ENCODE results near the gene PSMA7. TPM values are rescaled to one million over a fixed set of nuclear protein-coding genes. Genes with fewer than 3 reads are reported as not detected.

The PSMA7 gene
- total RNA-seq, 4 donors from 2014 or later = 261 to 349 (median 304) TPM

- Histone ChIP-seq H3K4me3 (peak overlapping the region in 3 of 4 donors; percentile 88 to 96 (median 89)), H3K27me3 (no peaks in the 10 kb centered on the region), H3K4me1 (peaks cover 18 to 37% (median 28%) of the 10 kb centered on the region in 4 donors), H3K36me3 (peaks cover 0 to 24% (median 18%) of the 10 kb centered on the region in 4 donors), H3K9me3 (no peaks in the 10 kb centered on the region), H3K27ac (replicated peaks in 1 of 4) (peak overlapping the region; percentile 91 to 98 (median 96))
- intact Hi-C loops (cut with DNase I) = no loop called here
- DNase-seq (ENCODE audit: extremely low spot score) = no peak
- WGBS = 88% methylated on average over 2 of the region's 2 CpGs
- TF ChIP-seq POLR2A (IDR thresholded peaks at IDR 0.05; ENCODE audit: low read depth) = no peak
- no peak for TF ChIP-seq EP300 (IDR thresholded peaks at IDR 0.05)
- no peak for TF ChIP-seq POLR2AphosphoS5 (IDR thresholded peaks at IDR 0.05)
- no peak for TF ChIP-seq CTCF (IDR thresholded peaks at IDR 0.05)
Observed at GRCh38 chr20:62181808-62182207, 38.6 kb upstream of the PSMA7 start.

GRCh38 chr20:62179162-62179504 lies 35.9 kb upstream of the PSMA7 start:
- no peak for TF ChIP-seq POLR2A (IDR thresholded peaks at IDR 0.05; ENCODE audit: low read depth)
- no peak for TF ChIP-seq CTCF (IDR thresholded peaks at IDR 0.05)
- TF ChIP-seq EP300 (IDR thresholded peaks at IDR 0.05) = no peak
- TF ChIP-seq POLR2AphosphoS5 (IDR thresholded peaks at IDR 0.05) = no peak
- intact Hi-C loops (cut with DNase I) = no loop called here
- no peak for DNase-seq (ENCODE audit: extremely low spot score)
- no peaks in the 10 kb centered on the region for H3K9me3 ChIP-seq
- peaks cover 0 to 51% (median 39%) of the 10 kb centered on the region in 4 donors for H3K36me3 ChIP-seq
- no peak overlapping the region for H3K27ac ChIP-seq (replicated peaks in 1 of 4)
- H3K27me3 ChIP-seq = no peaks in the 10 kb centered on the region
- H3K4me1 ChIP-seq = peaks cover 15 to 19% (median 17%) of the 10 kb centered on the region in 4 donors
- WGBS = 96% methylated on average over 14 of the region's 14 CpGs
- no peak overlapping the region for H3K4me3 ChIP-seq

GRCh38 chr20:62178316-62179161 lies 35.3 kb upstream of the PSMA7 start:
- Histone ChIP-seq H3K9me3 (no peaks in the 10 kb centered on the region), H3K36me3 (peaks cover 0 to 57% (median 45%) of the 10 kb centered on the region in 4 donors), H3K27ac (replicated peaks in 1 of 4) (no peak overlapping the region), H3K27me3 (no peaks in the 10 kb centered on the region), H3K4me3 (no peak overlapping the region), H3K4me1 (peaks cover 9 to 13% (median 11%) of the 10 kb centered on the region in 4 donors)
- TF ChIP-seq CTCF (IDR thresholded peaks at IDR 0.05) = no peak
- TF ChIP-seq POLR2A (IDR thresholded peaks at IDR 0.05; ENCODE audit: low read depth) = no peak
- TF ChIP-seq POLR2AphosphoS5 (IDR thresholded peaks at IDR 0.05) = no peak
- no peak for TF ChIP-seq EP300 (IDR thresholded peaks at IDR 0.05)
- intact Hi-C loops (cut with DNase I) = no loop called here
- DNase-seq (ENCODE audit: extremely low spot score) = no peak
- WGBS = 95% methylated on average over 19 of the region's 19 CpGs

- Histone ChIP-seq H3K27me3 (no peaks in the 10 kb centered on the region), H3K4me1 (peaks cover 6 to 8% (median 7%) of the 10 kb centered on the region in 4 donors), H3K36me3 (peaks cover 3 to 69% (median 56%) of the 10 kb centered on the region in 4 donors), H3K27ac (replicated peaks in 1 of 4) (no peak overlapping the region), H3K9me3 (no peaks in the 10 kb centered on the region), H3K4me3 (no peak overlapping the region)
- DNase-seq (ENCODE audit: extremely low spot score) = no peak
- TF ChIP-seq EP300 (IDR thresholded peaks at IDR 0.05) = no peak
- no peak for TF ChIP-seq POLR2A (IDR thresholded peaks at IDR 0.05; ENCODE audit: low read depth)
- no peak for TF ChIP-seq CTCF (IDR thresholded peaks at IDR 0.05)
- no peak for TF ChIP-seq POLR2AphosphoS5 (IDR thresholded peaks at IDR 0.05)
- intact Hi-C loops (cut with DNase I) = no loop called here
- WGBS = 93% methylated on average over 3 of the region's 9 CpGs
Observed at GRCh38 chr20:62177307-62177706, 34.1 kb upstream of the PSMA7 start.
